Activated T-cell treated with anti-CD3 and anti-CD28 coated beads, Interleukin-2, amount 50 U/mL, for 72 hours (primary cell): ENCODE data around the gene TP53I11. TPM values are rescaled to one million over a fixed set of nuclear protein-coding genes. Genes with fewer than 3 reads are reported as not detected.

Experiments used
- ATAC-seq, 2 donors: fragments of 150-1000 bp; cut with Tn5 transposase; replicated peaks in 1 of 2; 2 replicates each; pipeline ENCODE4 v1.10.0; 2021; ENCODE audit warnings: moderate library complexity in 2 of 2, mild to moderate bottlenecking in 1 of 2
- DNase-seq, 2 donors: peaks; one replicate each; pipeline ENCODE4 v3.0.0; 2021 to 2022; ENCODE audit warnings: mixed read lengths in 1 of 2
- H3K27ac Mint-ChIP-seq: one replicate; pipeline ENCODE4 v1.8.0; 2022; ENCODE audit warnings: mild to moderate bottlenecking, moderate library complexity, mixed read lengths
- H3K27me3 Mint-ChIP-seq: one replicate; pipeline ENCODE4 v1.8.0; 2022; ENCODE audit warnings: low read depth, mixed read lengths
- H3K36me3 Mint-ChIP-seq, 2 donors: one replicate each; pipeline ENCODE4 v1.8.0; 2022; ENCODE audit warnings: mixed read lengths in 2 of 2, mild to moderate bottlenecking in 1 of 2; ENCODE audit not compliant: insufficient read depth in 2 of 2
- H3K4me1 Mint-ChIP-seq: one replicate; pipeline ENCODE4 v1.8.0; 2022; ENCODE audit warnings: low read depth, mixed read lengths
- H3K4me3 Mint-ChIP-seq, 2 donors: one replicate each; pipeline ENCODE4 v1.8.0; 2022; ENCODE audit warnings: mild to moderate bottlenecking in 2 of 2, mixed read lengths in 2 of 2, moderate library complexity in 2 of 2
- H3K9me3 Mint-ChIP-seq, 2 donors: one replicate each; pipeline ENCODE4 v1.8.0; 2022; ENCODE audit warnings: mixed read lengths in 2 of 2
- total RNA-seq, 2 donors: library from RNA; stranded (reverse); gene quantifications; one replicate each; pipeline ENCODE4 v1.2.3, GENCODE V29; 2022

Gene TP53I11
- total RNA-seq, 2 donors from 2014 or later, result 15.3 to 20.0 TPM

DNA sequence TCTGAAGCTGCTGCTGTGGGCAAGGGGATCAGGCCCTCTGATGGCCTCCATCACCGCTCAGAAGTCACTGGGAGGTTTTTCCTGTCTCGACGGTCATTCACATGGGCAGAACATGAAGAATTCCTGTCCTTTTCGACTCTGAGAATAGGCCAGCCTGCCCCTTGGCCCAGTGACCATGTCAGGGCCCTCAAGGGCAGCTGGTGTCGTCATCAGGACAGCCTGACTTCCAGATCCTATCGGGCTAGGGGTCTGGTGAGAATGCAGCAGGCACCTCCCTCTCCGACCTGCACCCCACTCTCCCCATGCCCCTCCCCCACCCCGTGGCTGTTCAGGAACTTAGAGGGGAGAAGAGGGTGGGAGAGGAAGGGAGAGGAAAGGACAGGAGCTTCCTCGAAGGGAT lies 3.6 kb downstream of the TP53I11 start:
- Mint-ChIP-seq H3K27ac (no peak overlapping the region), H3K4me3 (no peak overlapping the region), H3K9me3 (no peaks in the 10 kb centered on the region), H3K36me3 (no peaks in the 10 kb centered on the region), H3K4me1 (peaks cover 33% of the 10 kb centered on the region), H3K27me3 (peaks cover 7% of the 10 kb centered on the region)
- DNase-seq (no peak), ATAC-seq (no peak)

- ATAC-seq, result no peak
- H3K4me1 Mint-ChIP-seq, result peaks cover 36% of the 10 kb centered on the region
Observed at GRCh38 chr11:44946263-44946662, 4.4 kb downstream of the TP53I11 start.

DNA sequence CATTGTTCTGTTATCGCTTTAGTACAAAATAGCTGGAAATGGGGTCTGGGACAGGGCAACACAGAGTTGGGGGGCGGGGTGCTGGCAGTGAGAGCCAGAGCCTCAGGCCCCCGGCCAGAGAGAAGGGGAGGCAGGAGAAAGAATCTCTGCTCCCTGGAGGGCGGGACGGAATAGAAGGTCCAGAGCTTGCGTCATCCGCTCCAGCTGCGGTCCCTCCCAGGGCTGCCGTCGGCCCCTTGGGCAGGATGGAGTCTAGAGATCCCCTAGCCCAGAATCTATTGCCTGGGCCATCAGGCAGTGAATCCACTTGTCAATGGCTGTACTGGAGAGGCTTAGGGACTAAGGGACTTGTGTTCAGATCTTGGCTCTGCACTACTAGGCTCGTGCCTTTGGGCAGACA lies 5.0 kb downstream of the TP53I11 start:
- ATAC-seq, result no peak
- Mint-ChIP-seq H3K4me3 (no peak overlapping the region), H3K27ac (no peak overlapping the region)

More at GRCh38 chr11:44946263-44946662, 4.4 kb downstream of the TP53I11 start:
- Mint-ChIP-seq H3K4me3 (no peak overlapping the region), H3K9me3 (no peaks in the 10 kb centered on the region), H3K36me3 (no peaks in the 10 kb centered on the region), H3K27me3 (peaks cover 7% of the 10 kb centered on the region), H3K27ac (no peak overlapping the region)
- DNase-seq, result no peak

GRCh38 chr11:44944853-44945235 lies 5.8 kb downstream of the TP53I11 start:
- H3K9me3 Mint-ChIP-seq, result no peaks in the 10 kb centered on the region
- no peak overlapping the region for H3K27ac Mint-ChIP-seq
- H3K4me1 Mint-ChIP-seq, result peaks cover 36% of the 10 kb centered on the region
- ATAC-seq (no peak), DNase-seq (no peak)
- no peaks in the 10 kb centered on the region for H3K36me3 Mint-ChIP-seq
- no peak overlapping the region for H3K4me3 Mint-ChIP-seq
- peaks cover 7% of the 10 kb centered on the region for H3K27me3 Mint-ChIP-seq

More for the DNA sequence above, 5.0 kb downstream of the TP53I11 start:
- H3K4me1 Mint-ChIP-seq, result peaks cover 36% of the 10 kb centered on the region
- H3K27me3 Mint-ChIP-seq, result peaks cover 7% of the 10 kb centered on the region
- H3K36me3 Mint-ChIP-seq, result no peaks in the 10 kb centered on the region
- no peak for DNase-seq
- no peaks in the 10 kb centered on the region for H3K9me3 Mint-ChIP-seq

DNA sequence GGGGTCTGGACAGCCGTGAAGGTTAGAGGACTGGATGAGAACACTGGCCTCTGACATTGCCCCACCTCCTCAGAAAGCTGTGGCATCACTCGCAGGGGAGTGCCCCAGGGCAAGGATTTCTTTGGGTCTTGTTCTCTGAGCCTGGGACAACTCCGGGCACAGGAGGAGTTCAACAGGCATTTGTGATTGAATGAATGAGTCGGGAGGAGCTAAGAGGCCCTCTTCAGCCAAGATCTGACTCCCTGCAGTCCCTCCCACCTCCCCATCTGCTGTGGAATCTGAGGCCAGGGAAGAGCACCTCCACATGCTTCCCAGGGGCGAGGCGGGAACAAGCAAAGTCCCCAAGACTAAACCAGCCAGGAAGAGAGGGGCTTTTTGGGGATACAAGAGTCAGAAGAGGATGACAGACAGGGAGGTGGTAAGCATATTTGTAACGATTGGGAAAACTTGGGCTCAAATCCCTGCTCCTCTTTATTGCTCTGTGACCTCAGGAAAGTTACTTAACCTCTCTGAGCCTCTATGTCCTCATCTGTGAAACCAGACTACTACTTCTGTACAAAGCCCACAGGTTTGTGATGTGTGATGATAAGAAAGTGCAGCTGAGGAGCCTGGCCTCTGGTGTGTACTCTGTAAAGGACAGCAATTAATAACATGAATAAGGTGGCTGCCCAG lies 6.4 kb downstream of the TP53I11 start:
- DNase-seq, result no peak

GRCh38 chr11:44943696-44944095 lies 7.0 kb downstream of the TP53I11 start:
- H3K36me3 Mint-ChIP-seq, result no peaks in the 10 kb centered on the region
- peaks cover 31% of the 10 kb centered on the region for H3K4me1 Mint-ChIP-seq
- no peak overlapping the region for H3K4me3 Mint-ChIP-seq
- ATAC-seq, result no peak
- H3K27me3 Mint-ChIP-seq, result peaks cover 7% of the 10 kb centered on the region
- H3K9me3 Mint-ChIP-seq, result no peaks in the 10 kb centered on the region
- no peak for DNase-seq
- H3K27ac Mint-ChIP-seq, result no peak overlapping the region

More for the DNA sequence above, 6.4 kb downstream of the TP53I11 start:
- no peak for ATAC-seq
- H3K36me3 Mint-ChIP-seq, result no peaks in the 10 kb centered on the region
- H3K9me3 Mint-ChIP-seq, result no peaks in the 10 kb centered on the region
- peaks cover 36% of the 10 kb centered on the region for H3K4me1 Mint-ChIP-seq
- no peak overlapping the region for H3K4me3 Mint-ChIP-seq
- H3K27ac Mint-ChIP-seq, result no peak overlapping the region
- H3K27me3 Mint-ChIP-seq, result peaks cover 7% of the 10 kb centered on the region

DNA sequence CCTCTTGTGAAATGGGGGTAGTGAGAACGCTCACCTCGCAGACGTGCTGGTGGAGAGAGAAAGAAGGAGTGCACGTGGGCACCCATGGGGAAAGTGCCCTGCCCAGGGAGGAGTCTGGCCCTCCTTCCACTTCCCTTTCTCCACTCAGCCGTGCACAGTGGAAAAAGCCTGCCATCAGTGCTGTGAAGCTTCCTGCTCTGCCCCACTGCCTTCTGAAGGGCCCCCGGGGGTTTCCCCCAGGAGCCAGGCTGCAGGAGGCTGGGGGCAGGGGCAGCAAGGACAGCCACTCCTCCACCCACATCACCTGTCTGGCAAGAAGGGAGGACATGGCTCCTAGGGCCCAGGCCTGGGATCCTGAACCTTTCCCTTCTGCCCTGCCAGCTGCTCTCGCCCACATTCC lies 7.6 kb downstream of the TP53I11 start:
- peak; percentile 62 to 71 for ATAC-seq
- DNase-seq, result peak; percentile 15 to 17
- Mint-ChIP-seq H3K36me3 (no peaks in the 10 kb centered on the region), H3K4me3 (peak overlapping the region in 1 of 2 donors; percentile 26), H3K27me3 (peaks cover 7% of the 10 kb centered on the region), H3K27ac (no peak overlapping the region), H3K4me1 (peaks cover 29% of the 10 kb centered on the region), H3K9me3 (no peaks in the 10 kb centered on the region)

- Mint-ChIP-seq H3K4me3 (peak overlapping the region; percentile 25 to 26), H3K36me3 (no peaks in the 10 kb centered on the region), H3K9me3 (no peaks in the 10 kb centered on the region), H3K27me3 (peaks cover 7% of the 10 kb centered on the region), H3K4me1 (peaks cover 29% of the 10 kb centered on the region), H3K27ac (no peak overlapping the region)
- DNase-seq (no peak), ATAC-seq (no peak)
Observed at GRCh38 chr11:44942029-44942955, 8.4 kb downstream of the TP53I11 start.

- DNase-seq, result no peak
- Mint-ChIP-seq H3K9me3 (no peaks in the 10 kb centered on the region), H3K4me1 (peaks cover 29% of the 10 kb centered on the region), H3K27me3 (peaks cover 7% of the 10 kb centered on the region), H3K27ac (no peak overlapping the region), H3K4me3 (no peak overlapping the region), H3K36me3 (no peaks in the 10 kb centered on the region)
- no peak for ATAC-seq
Observed at GRCh38 chr11:44941259-44942021, 9.2 kb downstream of the TP53I11 start.

GRCh38 chr11:44940835-44941234 lies 9.8 kb downstream of the TP53I11 start:
- Mint-ChIP-seq H3K9me3 (no peaks in the 10 kb centered on the region), H3K36me3 (no peaks in the 10 kb centered on the region), H3K27me3 (peaks cover 7% of the 10 kb centered on the region), H3K4me1 (peaks cover 29% of the 10 kb centered on the region), H3K4me3 (no peak overlapping the region), H3K27ac (no peak overlapping the region)
- DNase-seq, result no peak
- no peak for ATAC-seq

- ATAC-seq (no peak), DNase-seq (no peak)
- peaks cover 7% of the 10 kb centered on the region for H3K27me3 Mint-ChIP-seq
- no peaks in the 10 kb centered on the region for H3K36me3 Mint-ChIP-seq
- no peak overlapping the region for H3K4me3 Mint-ChIP-seq
- H3K9me3 Mint-ChIP-seq, result no peaks in the 10 kb centered on the region
- peaks cover 29% of the 10 kb centered on the region for H3K4me1 Mint-ChIP-seq
- no peak overlapping the region for H3K27ac Mint-ChIP-seq
Observed at GRCh38 chr11:44940404-44940803, 10.3 kb downstream of the TP53I11 start.

- no peak for ATAC-seq
- Mint-ChIP-seq H3K27ac (no peak overlapping the region), H3K4me1 (peaks cover 28% of the 10 kb centered on the region), H3K27me3 (peaks cover 7% of the 10 kb centered on the region), H3K36me3 (no peaks in the 10 kb centered on the region), H3K4me3 (no peak overlapping the region), H3K9me3 (no peaks in the 10 kb centered on the region)
- DNase-seq, result no peak
Observed at GRCh38 chr11:44939673-44940395, 10.8 kb downstream of the TP53I11 start.
